Camera-type eye (tissue), 1 donor: ENCODE measurements around the gene TAC1. TPM values are rescaled to one million over a fixed set of nuclear protein-coding genes. Genes with fewer than 3 reads are reported as not detected.

ENCODE experiments used
- total RNA-seq: library from RNA; depleted of rRNA; stranded (reverse); fragments of >200 nt; gene quantifications from one replicate; pipeline ENCODE4 v1.2.3, GENCODE V29; 2014

TAC1 gene
- 3.4 TPM for total RNA-seq

GRCh38 chr7:97731736-97732564 is at the start of gene TAC1:
Gene TAC1 (plus strand): TSS chr7:97732086. CDS start chr7:97732613, 527 bp downstream.

Other genes with a start within 250 kb of the TAC1 start
- gene ASNS, start 140.3 kb downstream of the TAC1 start, total RNA-seq = 22.0 TPM